PFSK-1 (cell line): ENCODE data around the gene SCNN1B.

Experiments used
- REST ChIP-seq, 2 experiments: IDR thresholded peaks; 2 replicates each; pipeline versions ENCODE4 v1.6.1 to v1.8.0; 2011 to 2012; ENCODE audit warnings: low read depth in 2 of 2, low read length in 2 of 2, control low read depth in 1 of 2, inconsistent platforms in 1 of 2, mild to moderate bottlenecking in 1 of 2, moderate library complexity in 1 of 2; ENCODE audit not compliant: insufficient read depth in 1 of 2
- SIN3A ChIP-seq: IDR thresholded peaks from 2 replicates; pipeline ENCODE4 v1.6.1; 2012; ENCODE audit warnings: mild to moderate bottlenecking, low read length, moderate library complexity, borderline replicate concordance; ENCODE audit not compliant: insufficient read depth
- TAF1 ChIP-seq: IDR thresholded peaks from 2 replicates; pipeline ENCODE4 v1.6.1; 2012; ENCODE audit warnings: low read length, control low read depth, borderline replicate concordance; ENCODE audit not compliant: insufficient read depth

GRCh38 chr16:23333831-23334456 lies 31.8 kb downstream of the SCNN1B start:
- TF ChIP-seq TAF1 (no peak), SIN3A (no peak), REST (IDR thresholded peaks at IDR 0.05; ENCODE audit: insufficient read depth in 1 of 2, low read depth in 2 of 2, low read length in 2 of 2) (no peak)
